Naive thymus-derived CD4-positive, alpha-beta T cell (primary cell): ENCODE measurements around the gene ROMO1. TPM values are rescaled to one million over a fixed set of nuclear protein-coding genes. Genes with fewer than 3 reads are reported as not detected.
"Not testable (repeated sequence)": the region's sequence is repeated elsewhere in the genome, so short reads cannot be mapped to it uniquely, and the experiment has no call there.

ENCODE experiments used
- ATAC-seq: fragments of 150-1000 bp; cut with Tn5 transposase; 2 replicates; pipeline ENCODE4 v1.10.0; 2021; ENCODE audit warnings: mild to moderate bottlenecking, moderate library complexity
- CTCF ChIA-PET: fragments of 350-600 bp; sonication (Branson Sonifier 250); formaldehyde crosslinking; loops from one replicate; lab custom pipeline; 2021; ENCODE audit warnings: antibody characterized with exemption; lab: Charles Lee
- POLR2A ChIA-PET: fragments of 350-600 bp; sonication (Branson Sonifier 250); formaldehyde crosslinking; loops from one replicate; lab custom pipeline; 2021; ENCODE audit warnings: antibody characterized with exemption, inconsistent platforms; lab: Charles Lee
- DNase-seq, 9 donors: peaks; one replicate each; pipeline versions ENCODE4 v3.0.0 to v3.0.0-alpha.2; 2020 to 2022; ENCODE audit warnings: mixed read lengths in 1 of 9
- H3K27ac ChIP-seq: one replicate; pipeline ENCODE4 v1.7.0; 2013; ENCODE audit warnings: mild to moderate bottlenecking, low read depth, low read length, moderate library complexity
- H3K27me3 ChIP-seq, 2 donors: one replicate each; pipeline ENCODE4 v1.7.0; 2013; ENCODE audit warnings: low read length in 2 of 2, mild to moderate bottlenecking in 2 of 2, moderate library complexity in 2 of 2; ENCODE audit not compliant: control insufficient read depth in 2 of 2, insufficient read depth in 2 of 2
- H3K36me3 ChIP-seq, 3 experiments: 1 replicate in 2 of 3; 2 replicates in 1 of 3; pipeline ENCODE4 v1.7.0; 2013; ENCODE audit warnings: low read length in 3 of 3, mild to moderate bottlenecking in 3 of 3, moderate library complexity in 1 of 3; ENCODE audit not compliant: insufficient read depth in 3 of 3, control insufficient read depth in 2 of 3
- H3K4me1 ChIP-seq, 2 donors: one replicate each; pipeline ENCODE4 v1.7.0; 2013; ENCODE audit warnings: low read length in 2 of 2, mild to moderate bottlenecking in 2 of 2, moderate library complexity in 1 of 2; ENCODE audit not compliant: control insufficient read depth in 2 of 2, insufficient read depth in 2 of 2
- H3K4me3 ChIP-seq: 2 replicates; pipeline ENCODE4 v1.7.0; 2013; ENCODE audit warnings: mild to moderate bottlenecking, low read length
- H3K9me3 ChIP-seq, 3 experiments: 1 replicate in 2 of 3; 2 replicates in 1 of 3; pipeline ENCODE4 v1.7.0; 2013; ENCODE audit warnings: low read length in 3 of 3; ENCODE audit not compliant: control insufficient read depth in 2 of 3
- H3K27ac Mint-ChIP-seq, 9 donors: one replicate each; pipeline ENCODE4 v1.8.0; 2020 to 2022; ENCODE audit warnings: mixed read lengths in 9 of 9, mild to moderate bottlenecking in 8 of 9, moderate library complexity in 5 of 9, inconsistent platforms in 2 of 9
- H3K27me3 Mint-ChIP-seq, 5 donors: one replicate each; pipeline ENCODE4 v1.8.0; 2021 to 2022; ENCODE audit warnings: mixed read lengths in 5 of 5, mild to moderate bottlenecking in 1 of 5
- H3K36me3 Mint-ChIP-seq, 5 donors: one replicate each; pipeline ENCODE4 v1.8.0; 2020 to 2022; ENCODE audit warnings: mixed read lengths in 5 of 5, mild to moderate bottlenecking in 3 of 5, inconsistent platforms in 1 of 5
- H3K4me1 Mint-ChIP-seq, 7 donors: one replicate each; pipeline ENCODE4 v1.8.0; 2020 to 2022; ENCODE audit warnings: mixed read lengths in 7 of 7, mild to moderate bottlenecking in 3 of 7, inconsistent platforms in 1 of 7
- H3K4me3 Mint-ChIP-seq, 10 donors: one replicate each; pipeline ENCODE4 v1.8.0; 2020 to 2022; ENCODE audit warnings: mild to moderate bottlenecking in 10 of 10, mixed read lengths in 10 of 10, moderate library complexity in 6 of 10, inconsistent platforms in 2 of 10
- H3K9me3 Mint-ChIP-seq, 11 donors: one replicate each; pipeline ENCODE4 v1.8.0; 2020 to 2022; ENCODE audit warnings: mixed read lengths in 11 of 11, mild to moderate bottlenecking in 4 of 11, inconsistent platforms in 1 of 11, moderate library complexity in 1 of 11
- intact Hi-C, 2 donors: fragments of 100-400 bp; cut with micrococcal nuclease; formaldehyde crosslinking; loops; one replicate each; pipeline ENCODE4 v1.15.1; 2023
- polyA plus RNA-seq, 2 donors: library from polyadenylated mRNA; unstranded; fragments of 300-500 nt; fragmentation: Illumina TruSeq; gene quantifications; one replicate each; pipeline ENCODE4 v1.2.3, GENCODE V29; 2021
- total RNA-seq, 6 experiments: library from RNA in 5 of 6; stranded (reverse) in 5 of 6; gene quantifications; 1 replicate in 5 of 6; 2 replicates in 1 of 6; pipeline ENCODE4 v1.2.3 and lab custom pipeline; 2021 to 2026

ROMO1 gene
- total and polyA plus RNA-seq, 7 experiments from 2014 or later, result 33.2 to 293 (median 45.6) TPM

- H3K36me3 Mint-ChIP-seq, result peaks cover 17 to 51% (median 34%) of the 10 kb centered on the region in 5 donors
- H3K4me1 Mint-ChIP-seq, result peaks cover 14 to 66% (median 45%) of the 10 kb centered on the region in 7 donors
These were observed 22.0 kb downstream of the ROMO1 start for GRCh38 chr20:35721219-35721618.

GRCh38 chr20:35721621-35722020 is 22.4 kb downstream of the ROMO1 start:
- ATAC-seq (no peak), DNase-seq (no peak)
- Histone ChIP-seq H3K4me3 (no peak overlapping the region), H3K4me1 (peaks cover 8 to 19% of the 10 kb centered on the region in 2 donors), H3K27me3 (no peaks in the 10 kb centered on the region), H3K9me3 (no peaks in the 10 kb centered on the region), H3K36me3 (peaks cover 52 to 98% (median 89%) of the 10 kb centered on the region in 3 experiments), H3K27ac (no peak overlapping the region)
- ChIA-PET POLR2A (interaction anchor here (0.8 kb wide), 1 partner anchor 46 kb away, joined by 3 read pairs; no protein-coding TSS in a partner anchor), CTCF (no interaction called here)
- Mint-ChIP-seq H3K27ac (peak overlapping the region in 7 of 9 donors; percentile 14 to 84 (median 46)), H3K9me3 (peaks cover 0 to 3% (median 0%) of the 10 kb centered on the region in 11 donors), H3K36me3 (peaks cover 17 to 52% (median 34%) of the 10 kb centered on the region in 5 donors), H3K27me3 (no peaks in the 10 kb centered on the region), H3K4me1 (peaks cover 14 to 66% (median 45%) of the 10 kb centered on the region in 7 donors), H3K4me3 (peak overlapping the region in 2 of 10 donors; percentile 3 to 13)
- intact Hi-C loops, result loop anchor here in 1 of 2 donors (2.0 to 10.0 kb wide), 2 partner anchors 19 to 53 kb away; partner anchors contain the start of gene PHF20

More at GRCh38 chr20:35721219-35721618, 22.0 kb downstream of the ROMO1 start:
- no peak for ATAC-seq
- Histone ChIP-seq H3K36me3 (peaks cover 48 to 98% (median 89%) of the 10 kb centered on the region in 3 experiments), H3K27me3 (no peaks in the 10 kb centered on the region), H3K27ac (no peak overlapping the region), H3K4me1 (peaks cover 8 to 15% of the 10 kb centered on the region in 2 donors), H3K4me3 (no peak overlapping the region), H3K9me3 (no peaks in the 10 kb centered on the region)
- intact Hi-C loops, result loop anchor here in 1 of 2 donors (2.0 to 10.0 kb wide), 2 partner anchors 18 to 54 kb away; partner anchors contain the start of gene PHF20
- DNase-seq, result no peak
- ChIA-PET CTCF (no interaction called here), POLR2A (no interaction called here)
- peak overlapping the region in 7 of 9 donors; percentile 14 to 84 (median 46) for H3K27ac Mint-ChIP-seq
- H3K27me3 Mint-ChIP-seq, result no peaks in the 10 kb centered on the region
- peaks cover 0 to 3% (median 0%) of the 10 kb centered on the region in 11 donors for H3K9me3 Mint-ChIP-seq
- peak overlapping the region in 1 of 10 donors; percentile 13 for H3K4me3 Mint-ChIP-seq

- Mint-ChIP-seq H3K4me1 (peaks cover 14 to 58% (median 37%) of the 10 kb centered on the region in 7 donors), H3K36me3 (peaks cover 20 to 46% (median 36%) of the 10 kb centered on the region in 5 donors), H3K27ac (peak overlapping the region in 4 of 9 donors; percentile 51 to 76 (median 57)), H3K4me3 (peak overlapping the region in 1 of 10 donors; percentile 13)
- H3K9me3 Mint-ChIP-seq, DNase-seq, H3K4me3 ChIP-seq, CTCF ChIA-PET, H3K27me3 Mint-ChIP-seq, H3K9me3 ChIP-seq, H3K27me3 ChIP-seq, H3K27ac ChIP-seq: not testable (repeated sequence)
- intact Hi-C loops, result loop anchor here in 1 of 2 donors (10.0 kb wide), 1 partner anchor 52 kb away; the partner anchor contains the start of gene PHF20
- H3K4me1 ChIP-seq, result peaks cover 8 to 17% of the 10 kb centered on the region in 2 donors
- POLR2A ChIA-PET, result interaction anchor here (0.6 to 1.4 kb wide), 3 partner anchors 12 to 20 kb away, joined by 3 to 11 read pairs (median 4); partner anchors contain the start of gene RBM39
- H3K36me3 ChIP-seq, result peaks cover 61 to 98% (median 89%) of the 10 kb centered on the region in 3 experiments
- ATAC-seq, result peak; percentile 11
These were observed 24.1 kb downstream of the ROMO1 start for GRCh38 chr20:35723275-35723639.

GRCh38 chr20:35723652-35724320 is 24.6 kb downstream of the ROMO1 start:
- H3K4me3 Mint-ChIP-seq, H3K27me3 ChIP-seq, H3K9me3 Mint-ChIP-seq, ATAC-seq, DNase-seq, H3K27ac ChIP-seq, CTCF ChIA-PET, H3K9me3 ChIP-seq, H3K4me3 ChIP-seq, H3K27me3 Mint-ChIP-seq: not testable (repeated sequence)
- peaks cover 14 to 57% (median 36%) of the 10 kb centered on the region in 7 donors for H3K4me1 Mint-ChIP-seq
- POLR2A ChIA-PET, result interaction anchor here (1.4 to 2.0 kb wide), 2 partner anchors 13 to 19 kb away, joined by 9 to 11 read pairs; partner anchors contain the start of gene RBM39
- intact Hi-C loops, result loop anchor here in 1 of 2 donors (10.0 kb wide), 1 partner anchor 51 kb away; the partner anchor contains the start of gene PHF20
- Histone ChIP-seq H3K4me1 (peaks cover 8 to 17% of the 10 kb centered on the region in 2 donors), H3K36me3 (peaks cover 60 to 98% (median 83%) of the 10 kb centered on the region in 3 experiments)
- peaks cover 20 to 45% (median 35%) of the 10 kb centered on the region in 5 donors for H3K36me3 Mint-ChIP-seq
- H3K27ac Mint-ChIP-seq, result peak overlapping the region in 4 of 9 donors; percentile 12 to 76 (median 42)

GRCh38 chr20:35724321-35725230 is 25.4 kb downstream of the ROMO1 start:
- peak overlapping the region in 6 of 9 donors; percentile 7 to 61 (median 35) for H3K27ac Mint-ChIP-seq
- H3K4me1 Mint-ChIP-seq, result peaks cover 14 to 62% (median 40%) of the 10 kb centered on the region in 7 donors
- H3K36me3 Mint-ChIP-seq, result peaks cover 20 to 43% (median 38%) of the 10 kb centered on the region in 5 donors
- no peaks in the 10 kb centered on the region for H3K9me3 ChIP-seq
- peaks cover 8 to 17% of the 10 kb centered on the region in 2 donors for H3K4me1 ChIP-seq
- ATAC-seq (no peak), DNase-seq (no peak)
- ChIA-PET POLR2A (interaction anchor here (2.0 kb wide), 1 partner anchor 12 kb away, joined by 9 read pairs; no protein-coding TSS in a partner anchor), CTCF (no interaction called here)
- no peak overlapping the region for H3K27ac ChIP-seq
- H3K27me3 ChIP-seq, result no peaks in the 10 kb centered on the region
- peak overlapping the region in 1 of 10 donors; percentile 4 for H3K4me3 Mint-ChIP-seq
- peaks cover 0 to 3% (median 0%) of the 10 kb centered on the region in 11 donors for H3K9me3 Mint-ChIP-seq
- intact Hi-C loops, result loop anchor here in 1 of 2 donors (10.0 kb wide), 1 partner anchor 50 kb away; the partner anchor contains the start of gene PHF20
- no peaks in the 10 kb centered on the region for H3K27me3 Mint-ChIP-seq
- H3K36me3 ChIP-seq, result peaks cover 53 to 96% (median 81%) of the 10 kb centered on the region in 3 experiments
- H3K4me3 ChIP-seq, result no peak overlapping the region
